Parathyroid adenoma (tissue), 2 donors: ENCODE data around the gene KRTAP5-6.

Experiments used
- H2AFZ ChIP-seq: fragments of 300-600 bp; sonication (generic); one replicate; pipeline ENCODE4 v1.7.0; 2017; ENCODE audit warnings: antibody characterized with exemption, mild to moderate bottlenecking
- H3K27ac ChIP-seq: fragments of 300-600 bp; sonication (generic); one replicate; pipeline ENCODE4 v1.7.0; 2017
- H3K27me3 ChIP-seq: fragments of 300-600 bp; sonication (generic); one replicate; pipeline ENCODE4 v1.7.0; 2017; ENCODE audit warnings: low read length; ENCODE audit not compliant: control insufficient read depth, insufficient read depth
- H3K36me3 ChIP-seq: fragments of 300-600 bp; sonication (generic); one replicate; pipeline ENCODE4 v1.7.0; 2017; ENCODE audit warnings: low read length; ENCODE audit not compliant: control insufficient read depth, insufficient read depth
- H3K4me1 ChIP-seq: fragments of 300-600 bp; sonication (generic); one replicate; pipeline ENCODE4 v1.7.0; 2017; ENCODE audit warnings: control low read depth
- H3K4me2 ChIP-seq: fragments of 300-600 bp; sonication (generic); one replicate; pipeline ENCODE4 v1.7.0; 2017; ENCODE audit warnings: low read length
- H3K4me3 ChIP-seq: fragments of 300-600 bp; sonication (generic); one replicate; pipeline ENCODE4 v1.7.0; 2017; ENCODE audit warnings: low read depth, low read length
- H3K79me2 ChIP-seq: fragments of 300-600 bp; sonication (generic); one replicate; pipeline ENCODE4 v1.7.0; 2017; ENCODE audit warnings: control low read depth
- H3K9ac ChIP-seq: fragments of 300-600 bp; sonication (generic); one replicate; pipeline ENCODE4 v1.7.0; 2017; ENCODE audit warnings: mild to moderate bottlenecking
- H3K9me3 ChIP-seq: fragments of 300-600 bp; sonication (generic); one replicate; pipeline ENCODE4 v1.7.0; 2017; ENCODE audit warnings: low read length; ENCODE audit not compliant: control insufficient read depth
- TF ChIP-seq, protein P1 (sequence below): fragments of 300-600 bp; sonication (generic); IDR thresholded peaks from one replicate; pipeline ENCODE4 v1.7.0; 2017; ENCODE audit warnings: antibody characterized with exemption, mild to moderate bottlenecking
- donor health status: primary hyperparathyroidism.

Gene KRTAP5-6, protein sequence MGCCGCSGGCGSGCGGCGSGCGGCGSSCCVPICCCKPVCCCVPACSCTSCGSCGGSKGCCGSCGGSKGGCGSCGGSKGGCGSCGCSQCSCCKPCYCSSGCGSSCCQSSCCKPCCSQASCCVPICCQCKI

GRCh38 chr11:1696608-1697570 lies at the start of gene KRTAP5-6:
Gene KRTAP5-6 (plus strand): TSS chr11:1697195. CDS start chr11:1697246, 51 bp downstream.
- Histone ChIP-seq H3K4me1 (no peaks in the 10 kb centered on the region), H3K36me3 (no peaks in the 10 kb centered on the region), H2AFZ (no peak within 1 kb of the TSS), H3K4me3 (no peak within 1 kb of the TSS), H3K9ac (no peak within 1 kb of the TSS), H3K79me2 (no peaks in the 10 kb centered on the region), H3K9me3 (no peaks in the 10 kb centered on the region), H3K4me2 (no peak within 1 kb of the TSS), H3K27ac (no peak within 1 kb of the TSS), H3K27me3 (no peaks in the 10 kb centered on the region)
- TF ChIP-seq, protein P1, sequence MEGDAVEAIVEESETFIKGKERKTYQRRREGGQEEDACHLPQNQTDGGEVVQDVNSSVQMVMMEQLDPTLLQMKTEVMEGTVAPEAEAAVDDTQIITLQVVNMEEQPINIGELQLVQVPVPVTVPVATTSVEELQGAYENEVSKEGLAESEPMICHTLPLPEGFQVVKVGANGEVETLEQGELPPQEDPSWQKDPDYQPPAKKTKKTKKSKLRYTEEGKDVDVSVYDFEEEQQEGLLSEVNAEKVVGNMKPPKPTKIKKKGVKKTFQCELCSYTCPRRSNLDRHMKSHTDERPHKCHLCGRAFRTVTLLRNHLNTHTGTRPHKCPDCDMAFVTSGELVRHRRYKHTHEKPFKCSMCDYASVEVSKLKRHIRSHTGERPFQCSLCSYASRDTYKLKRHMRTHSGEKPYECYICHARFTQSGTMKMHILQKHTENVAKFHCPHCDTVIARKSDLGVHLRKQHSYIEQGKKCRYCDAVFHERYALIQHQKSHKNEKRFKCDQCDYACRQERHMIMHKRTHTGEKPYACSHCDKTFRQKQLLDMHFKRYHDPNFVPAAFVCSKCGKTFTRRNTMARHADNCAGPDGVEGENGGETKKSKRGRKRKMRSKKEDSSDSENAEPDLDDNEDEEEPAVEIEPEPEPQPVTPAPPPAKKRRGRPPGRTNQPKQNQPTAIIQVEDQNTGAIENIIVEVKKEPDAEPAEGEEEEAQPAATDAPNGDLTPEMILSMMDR, result no peak

DNA sequence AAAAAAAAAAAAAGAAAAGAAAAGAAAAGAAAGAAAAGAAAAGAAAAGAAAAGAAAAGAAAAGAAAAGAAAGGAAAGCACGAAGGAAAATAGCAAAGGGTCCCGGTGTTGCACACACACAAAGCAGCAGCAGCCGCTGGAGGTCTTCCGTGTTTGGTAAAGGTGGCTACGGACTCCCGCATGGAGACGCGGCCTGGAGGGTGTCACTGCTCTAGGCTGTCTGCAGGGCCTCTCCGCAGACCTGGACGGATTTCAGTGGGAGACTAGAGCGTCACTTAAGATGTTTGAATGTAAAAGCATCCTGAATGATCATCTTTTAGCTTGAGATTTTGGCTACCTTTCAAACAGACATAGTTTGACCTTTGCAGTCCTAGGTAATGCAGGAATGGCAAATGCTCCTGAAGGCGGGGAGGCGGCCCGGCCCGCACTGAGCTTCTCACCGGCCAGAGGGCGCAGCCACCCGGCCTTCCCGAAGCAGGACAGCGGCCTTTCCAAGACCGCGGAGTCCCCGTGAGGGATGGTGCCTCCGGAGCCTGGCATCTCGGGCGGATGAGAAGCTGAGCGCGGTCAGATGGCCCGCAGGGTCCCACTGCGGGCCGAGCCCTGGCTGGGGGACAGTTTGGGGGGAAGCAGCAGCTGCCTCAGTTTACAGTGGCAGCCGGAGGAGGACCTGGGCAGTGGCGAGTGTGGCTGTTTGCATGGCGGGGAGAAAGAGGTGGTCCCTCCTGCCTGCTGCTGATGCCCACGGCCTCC lies 48.9 kb upstream of the KRTAP5-6 start:
- Histone ChIP-seq H3K9me3 (no peaks in the 10 kb centered on the region), H3K9ac (no peak overlapping the region), H3K4me3 (no peak overlapping the region), H3K4me2 (no peak overlapping the region), H3K27me3 (no peaks in the 10 kb centered on the region), H3K4me1 (no peaks in the 10 kb centered on the region), H3K79me2 (no peaks in the 10 kb centered on the region), H3K27ac (no peak overlapping the region), H2AFZ (no peak overlapping the region), H3K36me3 (no peaks in the 10 kb centered on the region)
- TF ChIP-seq, protein P1, result no peak

DNA sequence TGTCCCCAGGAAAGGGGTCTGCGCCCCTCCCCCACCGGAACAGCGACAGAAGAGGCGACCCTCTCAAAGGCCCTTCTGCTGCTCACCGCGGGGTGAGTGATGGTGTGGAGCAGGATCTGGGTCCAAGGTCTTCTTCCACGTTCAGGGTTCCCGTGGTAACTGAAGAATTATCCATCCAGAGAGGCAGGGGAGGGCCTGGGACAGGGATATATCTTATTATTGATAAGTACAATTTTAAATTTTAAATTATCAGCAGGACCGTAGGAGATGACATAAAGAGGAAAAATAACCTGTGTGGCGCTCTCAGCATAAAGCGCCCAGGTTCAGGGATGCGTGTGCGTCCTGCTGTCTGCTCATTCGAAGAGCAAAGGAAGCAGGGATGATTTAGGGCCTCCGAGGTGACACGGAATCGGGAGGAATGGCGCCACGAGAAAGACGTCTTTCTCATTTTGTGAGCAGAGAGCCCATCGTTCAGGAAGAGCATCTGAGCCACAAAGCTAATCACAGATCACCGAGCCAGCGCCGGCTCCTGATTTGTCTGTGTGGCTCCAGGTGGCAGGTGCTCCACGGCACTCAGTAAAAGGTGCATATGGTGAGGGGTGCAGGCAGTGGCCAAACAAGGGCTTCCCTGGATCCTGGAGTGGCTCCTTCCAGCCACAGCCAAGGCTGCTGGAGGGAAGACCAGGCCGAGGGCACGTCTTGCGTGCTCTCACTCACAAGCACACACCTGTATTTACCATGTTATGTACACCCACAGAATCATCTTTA lies 48.2 kb upstream of the KRTAP5-6 start:
- no peak overlapping the region for H2AFZ ChIP-seq
- TF ChIP-seq, protein P1, result no peak

DNA sequence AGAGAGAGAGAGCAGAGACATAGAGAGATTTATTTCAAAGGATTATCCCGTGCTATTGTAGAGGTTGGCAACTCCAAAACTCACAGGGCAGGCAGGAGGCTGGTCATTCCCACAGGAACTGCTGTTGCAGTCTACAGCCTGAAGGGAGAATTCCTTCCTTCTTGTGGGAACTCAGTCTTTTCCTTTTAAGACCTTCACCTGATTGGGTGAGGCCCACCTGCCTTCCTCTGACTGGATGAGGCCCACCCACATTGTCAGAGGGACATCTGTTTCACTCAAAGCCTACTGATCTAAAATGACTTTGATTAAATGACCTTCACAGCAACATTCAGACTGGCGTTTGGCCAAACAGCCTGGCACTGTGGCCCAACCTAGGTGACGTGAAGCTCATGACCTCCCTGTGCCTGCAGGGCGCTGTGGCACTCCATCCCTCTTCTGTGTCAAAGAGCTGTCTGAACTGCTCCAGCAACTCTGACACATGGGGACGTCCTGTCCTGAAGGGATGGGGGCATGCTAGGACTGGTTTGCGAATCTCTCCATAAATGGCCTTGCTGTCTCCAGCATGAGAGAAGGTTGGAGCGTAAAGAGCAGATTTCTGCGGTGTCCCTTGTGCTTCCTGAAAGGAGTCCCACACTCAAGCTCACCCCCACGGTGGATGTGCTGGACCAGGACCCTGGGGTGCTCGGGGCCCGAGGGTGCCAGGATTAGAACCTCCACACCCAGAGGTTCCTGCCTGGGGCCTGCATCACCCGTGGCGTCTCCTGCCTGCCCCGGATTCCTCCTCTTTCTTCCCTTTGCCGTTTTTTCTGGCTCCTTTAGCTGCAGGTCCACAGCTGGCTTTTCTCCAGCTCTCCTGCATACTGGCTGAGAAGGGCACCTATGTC lies 46.7 kb upstream of the KRTAP5-6 start:
- H2AFZ ChIP-seq, result no peak overlapping the region
- H3K9me3 ChIP-seq, result no peaks in the 10 kb centered on the region
- no peak overlapping the region for H3K27ac ChIP-seq
- no peak overlapping the region for H3K9ac ChIP-seq
- H3K27me3 ChIP-seq, result no peaks in the 10 kb centered on the region
- TF ChIP-seq, protein P1, result no peak
- H3K36me3 ChIP-seq, result no peaks in the 10 kb centered on the region
- no peak overlapping the region for H3K4me2 ChIP-seq
- no peaks in the 10 kb centered on the region for H3K4me1 ChIP-seq
- no peaks in the 10 kb centered on the region for H3K79me2 ChIP-seq
- H3K4me3 ChIP-seq, result no peak overlapping the region

More for the DNA sequence above, 48.2 kb upstream of the KRTAP5-6 start:
- H3K4me3 ChIP-seq, result no peak overlapping the region
- no peaks in the 10 kb centered on the region for H3K27me3 ChIP-seq
- no peak overlapping the region for H3K4me2 ChIP-seq
- H3K9me3 ChIP-seq, result no peaks in the 10 kb centered on the region
- no peaks in the 10 kb centered on the region for H3K4me1 ChIP-seq
- no peak overlapping the region for H3K27ac ChIP-seq
- H3K36me3 ChIP-seq, result no peaks in the 10 kb centered on the region
- no peak overlapping the region for H3K9ac ChIP-seq
- no peaks in the 10 kb centered on the region for H3K79me2 ChIP-seq
